Activated effector memory CD4-positive, alpha-beta T cell treated with anti-CD3 and anti-CD28 coated beads, Interleukin-2, amount 50 U/mL, for 16 hours (primary cell): ENCODE measurements around the gene GPR146.

Experiments
- DNase-seq: peaks from one replicate; pipeline ENCODE4 v3.0.0-alpha.2; 2020

Gene GPR146

GRCh38 chr7:1095621-1096155, 51.3 kb downstream of the GPR146 start:
- DNase-seq, result no peak

- DNase-seq, result no peak
These were observed 52.1 kb downstream of the GPR146 start for GRCh38 chr7:1096156-1097119.

GRCh38 chr7:1097120-1097504, 52.8 kb downstream of the GPR146 start:
- DNase-seq, result no peak

- no peak for DNase-seq
These were observed 54.2 kb downstream of the GPR146 start for GRCh38 chr7:1098243-1099153.

- no peak for DNase-seq
These were observed 54.8 kb downstream of the GPR146 start for GRCh38 chr7:1099154-1099542.

GRCh38 chr7:1099637-1100036, 55.3 kb downstream of the GPR146 start:
- no peak for DNase-seq

- DNase-seq, result no peak
These were observed 56.0 kb downstream of the GPR146 start for GRCh38 chr7:1100386-1100785.

GRCh38 chr7:1100834-1101562, 56.7 kb downstream of the GPR146 start:
- no peak for DNase-seq

- no peak for DNase-seq
These were observed 57.5 kb downstream of the GPR146 start for GRCh38 chr7:1101563-1102431.

GRCh38 chr7:1103009-1103788, 58.9 kb downstream of the GPR146 start:
- DNase-seq, result no peak

- no peak for DNase-seq
These were observed 59.6 kb downstream of the GPR146 start for GRCh38 chr7:1103789-1104515.

GRCh38 chr7:1104516-1105179, 60.3 kb downstream of the GPR146 start:
- no peak for DNase-seq

- no peak for DNase-seq
These were observed 60.8 kb downstream of the GPR146 start for GRCh38 chr7:1105189-1105588.

GRCh38 chr7:1106063-1106792, 61.9 kb downstream of the GPR146 start:
- no peak for DNase-seq

GRCh38 chr7:1106793-1107421, 62.6 kb downstream of the GPR146 start:
- no peak for DNase-seq

GRCh38 chr7:1108264-1108920, 64.0 kb downstream of the GPR146 start:
- no peak for DNase-seq
